Cardiac septum (tissue), 1 donor: ENCODE data around the gene MAGI3. TPM values are rescaled to one million over a fixed set of nuclear protein-coding genes. Genes with fewer than 3 reads are reported as not detected.
"Not testable (repeated sequence)": the region's sequence is repeated elsewhere in the genome, so short reads cannot be mapped to it uniquely, and the experiment has no call there.

ENCODE experiments used
- DNase-seq: peaks from one replicate; pipeline ENCODE4 v3.0.0-alpha.2; 2020; ENCODE audit warnings: low spot score
- intact Hi-C: fragments of 100-400 bp; cut with DNase I; formaldehyde crosslinking; loops from one replicate; pipeline ENCODE4 v1.14.0; 2022
- total RNA-seq: library from RNA; stranded (reverse); fragmentation: NEBNext Ultra II Directional; extraction: Animal tissue kit (Norgen Biotek cat#: 25700); gene quantifications from one replicate; pipeline ENCODE4 v1.2.1, GENCODE V29; 2021
- donor health status: DM: no; HTN: no; CAD: no.

Gene MAGI3
- total RNA-seq, 1 donor from 2014 or later = 8.6 TPM

GRCh38 chr1:113394863-113395259 lies 4.5 kb downstream of the MAGI3 start:
- intact Hi-C loops = loop anchor here (5.0 to 10.0 kb wide), 3 partner anchors 220 to 282 kb away; no protein-coding TSS in a partner anchor
- DNase-seq = no peak

GRCh38 chr1:113396102-113396501 lies 5.8 kb downstream of the MAGI3 start:
- intact Hi-C loops = loop anchor here (10.0 kb wide), 1 partner anchor 219 kb away; no protein-coding TSS in a partner anchor
- DNase-seq = no peak

- DNase-seq = no peak
- intact Hi-C loops = loop anchor here (10.0 kb wide), 1 partner anchor 218 kb away; no protein-coding TSS in a partner anchor
Measured at GRCh38 chr1:113396585-113396984, 6.3 kb downstream of the MAGI3 start.

GRCh38 chr1:113399062-113399583 lies 8.8 kb downstream of the MAGI3 start:
- no peak for DNase-seq
- intact Hi-C loops = loop anchor here (10.0 kb wide), 1 partner anchor 216 kb away; no protein-coding TSS in a partner anchor

- intact Hi-C loops = no loop called here
- no peak for DNase-seq
Measured at GRCh38 chr1:113401067-113401466, 10.8 kb downstream of the MAGI3 start.

GRCh38 chr1:113401728-113402127 lies 11.4 kb downstream of the MAGI3 start:
- intact Hi-C loops = no loop called here

GRCh38 chr1:113403065-113403464 lies 12.8 kb downstream of the MAGI3 start:
- no peak for DNase-seq
- intact Hi-C loops = no loop called here

More at GRCh38 chr1:113401728-113402127, 11.4 kb downstream of the MAGI3 start:
- DNase-seq = no peak

DNA sequence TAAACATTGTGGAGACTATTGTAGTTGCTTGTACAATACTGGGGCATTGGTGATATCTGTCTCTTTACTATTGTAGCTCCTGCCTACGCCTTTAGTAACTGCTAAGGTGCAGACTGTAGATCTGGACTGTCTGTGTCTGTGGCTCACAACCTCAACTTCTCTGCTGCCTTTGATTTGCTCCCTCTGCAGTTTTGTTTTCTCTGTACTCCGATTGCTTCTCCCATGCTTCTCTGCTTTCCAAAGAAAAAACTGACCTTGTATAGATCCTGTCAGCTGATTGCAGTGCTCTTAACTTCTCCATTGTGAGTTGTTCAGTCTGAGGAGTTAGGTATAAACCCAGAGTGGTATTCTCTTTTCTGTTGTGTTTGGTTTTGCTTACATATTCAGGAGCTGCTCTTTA lies 15.3 kb downstream of the MAGI3 start:
- no peak for DNase-seq
- intact Hi-C loops = no loop called here

- DNase-seq, intact Hi-C loops: not testable (repeated sequence)
Measured at GRCh38 chr1:113406149-113406548, 15.8 kb downstream of the MAGI3 start.

GRCh38 chr1:113409363-113409762 lies 19.0 kb downstream of the MAGI3 start:
- intact Hi-C loops = no loop called here

GRCh38 chr1:113412020-113412419 lies 21.7 kb downstream of the MAGI3 start:
- intact Hi-C loops = not testable (repeated sequence)

More at GRCh38 chr1:113409363-113409762, 19.0 kb downstream of the MAGI3 start:
- DNase-seq = no peak

DNA sequence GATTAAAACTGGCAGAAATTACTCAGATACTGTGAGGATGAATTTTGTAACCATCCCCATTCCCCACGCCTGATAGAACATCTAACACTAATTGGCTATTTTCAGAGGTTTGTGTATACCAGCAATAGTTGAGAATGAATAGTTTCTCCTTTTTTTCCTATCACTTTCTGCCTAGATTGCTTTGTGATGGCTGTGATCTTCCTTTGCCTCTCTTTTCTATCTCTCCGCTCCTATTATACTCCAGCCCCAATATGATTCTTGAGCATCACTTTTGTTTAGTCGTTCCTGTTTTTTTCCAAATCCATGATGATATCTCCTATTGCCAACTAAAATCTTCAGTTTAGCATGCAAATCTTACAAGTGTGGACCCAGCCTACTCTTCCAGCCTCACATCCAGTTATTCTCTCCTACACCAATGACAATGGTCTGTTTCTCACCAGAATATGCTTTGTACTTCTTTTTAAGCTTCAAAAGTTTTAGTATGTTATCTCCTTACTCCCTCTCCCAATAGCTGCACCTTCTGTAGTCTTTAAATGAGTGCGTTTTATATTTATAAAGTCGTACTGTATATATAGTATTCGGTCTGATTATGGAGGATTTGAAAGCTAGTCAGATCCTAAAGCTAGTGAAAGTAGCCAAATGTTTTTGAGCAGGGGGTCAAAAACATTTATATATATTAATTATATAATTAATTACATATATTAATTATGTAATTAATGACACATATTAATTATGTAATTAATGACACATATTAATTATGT lies 25.2 kb downstream of the MAGI3 start:
- DNase-seq = no peak
- intact Hi-C loops = no loop called here

More at GRCh38 chr1:113412020-113412419, 21.7 kb downstream of the MAGI3 start:
- not testable (repeated sequence) for DNase-seq

DNA sequence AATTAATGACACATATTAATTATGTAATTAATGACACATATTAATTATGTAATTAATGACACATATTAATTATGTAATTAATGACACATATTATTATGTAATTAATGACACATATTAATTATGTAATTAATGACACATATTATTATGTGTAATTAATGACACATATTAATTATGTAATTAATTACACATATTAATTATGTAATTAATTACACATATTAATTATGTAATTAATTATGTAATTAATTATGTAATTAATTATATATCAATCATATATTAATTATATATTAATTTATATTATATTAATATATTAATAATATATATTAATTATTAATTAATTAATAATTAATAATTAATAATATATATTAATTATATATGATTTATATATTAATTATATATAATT lies 25.8 kb downstream of the MAGI3 start:
- intact Hi-C loops, DNase-seq: not testable (repeated sequence)

DNA sequence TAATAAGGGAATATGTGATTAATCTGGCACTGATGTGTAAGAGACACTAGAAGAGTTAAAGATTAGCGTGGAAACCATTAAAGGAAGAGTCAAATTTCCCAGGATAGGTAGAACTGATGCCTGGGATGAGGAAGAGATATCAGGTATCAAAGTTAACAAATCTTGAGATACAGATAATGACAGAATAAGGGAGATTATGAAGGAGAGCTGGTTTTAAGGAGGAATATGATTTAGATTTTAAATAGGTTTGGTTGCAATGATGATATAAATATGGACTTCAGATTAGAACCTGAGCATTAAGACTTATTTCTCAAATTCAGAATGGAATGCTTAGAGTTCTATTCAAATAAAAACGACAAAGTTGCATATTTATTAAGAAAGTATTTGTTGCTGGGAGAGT lies 26.2 kb downstream of the MAGI3 start:
- intact Hi-C loops = no loop called here
- DNase-seq = no peak

GRCh38 chr1:113422315-113423068 lies 32.2 kb downstream of the MAGI3 start:
- intact Hi-C loops = no loop called here
- no peak for DNase-seq

DNA sequence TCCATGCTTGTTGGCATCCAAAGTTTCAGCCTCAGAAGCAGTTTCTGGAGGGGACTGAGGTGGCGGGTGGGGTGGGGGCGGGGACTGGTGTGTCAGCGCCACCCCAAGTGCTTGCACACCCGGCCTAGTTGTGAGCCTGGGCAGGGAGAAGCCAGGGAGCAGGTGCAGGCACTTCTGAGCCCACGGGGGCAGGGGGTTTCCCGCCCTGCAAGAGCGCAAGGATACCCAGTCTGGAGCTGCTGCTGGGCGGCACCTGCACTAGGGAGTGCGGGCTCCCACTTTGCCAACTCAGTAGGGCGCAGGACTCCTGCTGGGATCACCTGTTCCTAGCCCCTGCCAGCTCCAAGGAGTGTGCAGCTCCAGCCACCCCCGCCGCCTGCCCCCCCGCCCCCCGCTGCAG lies 33.5 kb downstream of the MAGI3 start:
- intact Hi-C loops = no loop called here
- DNase-seq = no peak

DNA sequence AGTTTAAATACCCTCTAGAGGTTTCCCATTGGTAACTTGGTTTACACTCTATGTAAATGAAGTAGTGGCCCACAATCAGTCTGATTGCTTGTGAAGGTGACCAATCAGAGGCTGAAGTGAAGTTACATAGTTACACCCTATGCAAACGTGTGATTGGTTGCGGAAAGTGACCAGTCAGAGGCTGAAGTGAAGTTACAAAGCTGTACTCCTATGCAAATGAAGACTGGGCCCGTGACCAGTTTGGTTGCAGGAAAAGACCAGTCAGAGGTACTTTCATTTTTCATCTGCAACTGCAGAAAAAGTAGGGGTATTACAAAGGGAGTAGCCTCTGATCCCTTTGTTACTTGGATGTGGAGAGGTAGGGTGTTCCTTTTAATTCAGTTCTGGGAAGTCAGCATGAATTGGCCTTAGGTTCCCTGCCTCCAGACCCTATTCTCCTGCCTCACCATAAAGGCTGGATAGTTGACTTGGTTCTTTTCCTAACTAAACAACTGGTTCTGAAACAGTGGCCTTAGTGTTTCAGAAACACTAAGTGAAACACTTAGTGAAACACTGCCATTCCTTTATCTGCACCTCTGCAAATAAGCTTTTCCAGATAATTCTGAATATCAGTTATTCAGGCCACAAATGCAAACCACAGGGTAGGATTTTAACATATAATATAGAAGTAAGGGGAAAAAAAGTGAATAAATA lies 39.3 kb downstream of the MAGI3 start:
- intact Hi-C loops = no loop called here

DNA sequence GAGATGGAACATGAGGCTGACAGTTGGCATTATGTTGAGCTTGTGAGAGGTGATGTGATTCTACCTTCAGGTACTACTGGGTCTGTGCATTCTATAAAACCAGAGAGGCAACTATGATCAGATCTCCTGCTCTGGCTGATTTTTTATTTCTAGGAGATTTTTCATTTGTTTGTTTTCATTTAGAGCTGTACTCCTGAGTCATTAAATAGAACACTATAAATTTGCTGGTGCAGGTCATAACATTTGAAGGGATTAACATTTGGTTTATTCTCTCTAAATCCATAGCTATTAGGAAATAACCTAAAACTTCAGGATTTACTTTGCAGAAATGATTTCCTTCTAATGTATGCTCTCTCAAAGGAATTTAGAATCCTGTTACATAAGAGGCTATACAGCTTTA lies 42.9 kb downstream of the MAGI3 start:
- intact Hi-C loops = no loop called here
- no peak for DNase-seq

More for the DNA sequence above, 39.3 kb downstream of the MAGI3 start:
- no peak for DNase-seq

DNA sequence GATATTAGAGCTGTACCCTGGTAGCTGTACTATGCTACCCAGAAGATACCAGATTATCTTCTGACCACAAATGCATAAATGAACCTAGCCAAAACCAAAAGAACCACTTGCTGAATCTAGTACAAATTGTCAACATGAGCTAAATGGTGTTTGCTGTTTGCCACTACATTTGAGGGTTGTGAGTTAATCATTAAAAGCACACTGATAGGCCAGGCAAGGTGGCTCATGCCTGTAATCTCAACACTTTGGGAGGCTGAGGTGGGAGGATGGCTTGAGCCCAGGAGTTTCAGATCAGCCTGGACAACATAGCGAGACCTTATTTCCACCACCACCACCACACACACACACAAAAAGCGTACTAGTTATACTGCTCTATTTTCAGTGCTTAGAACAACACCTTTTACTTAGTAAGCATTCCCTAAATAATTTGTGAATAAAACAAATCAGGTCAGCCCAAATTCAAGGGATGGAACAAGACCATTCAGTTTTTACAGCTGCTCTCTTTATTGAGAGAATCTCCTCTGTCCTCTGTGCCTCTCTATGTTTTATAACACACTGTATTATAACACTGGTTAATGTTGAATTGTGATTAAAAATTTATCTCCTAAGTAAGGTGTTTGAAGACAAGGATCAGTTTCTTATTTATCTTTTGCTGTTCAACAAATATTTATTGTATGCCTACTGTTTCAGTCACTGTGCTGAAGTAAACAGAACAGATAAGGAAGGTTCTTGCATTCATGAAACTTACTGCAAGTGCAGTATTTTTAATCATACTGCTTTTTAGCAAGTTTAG lies 44.0 kb downstream of the MAGI3 start:
- intact Hi-C loops = no loop called here

More for the DNA sequence above, 44.0 kb downstream of the MAGI3 start:
- DNase-seq = no peak
